Measurements from ENCODE around the gene NPAS2.

DNA sequence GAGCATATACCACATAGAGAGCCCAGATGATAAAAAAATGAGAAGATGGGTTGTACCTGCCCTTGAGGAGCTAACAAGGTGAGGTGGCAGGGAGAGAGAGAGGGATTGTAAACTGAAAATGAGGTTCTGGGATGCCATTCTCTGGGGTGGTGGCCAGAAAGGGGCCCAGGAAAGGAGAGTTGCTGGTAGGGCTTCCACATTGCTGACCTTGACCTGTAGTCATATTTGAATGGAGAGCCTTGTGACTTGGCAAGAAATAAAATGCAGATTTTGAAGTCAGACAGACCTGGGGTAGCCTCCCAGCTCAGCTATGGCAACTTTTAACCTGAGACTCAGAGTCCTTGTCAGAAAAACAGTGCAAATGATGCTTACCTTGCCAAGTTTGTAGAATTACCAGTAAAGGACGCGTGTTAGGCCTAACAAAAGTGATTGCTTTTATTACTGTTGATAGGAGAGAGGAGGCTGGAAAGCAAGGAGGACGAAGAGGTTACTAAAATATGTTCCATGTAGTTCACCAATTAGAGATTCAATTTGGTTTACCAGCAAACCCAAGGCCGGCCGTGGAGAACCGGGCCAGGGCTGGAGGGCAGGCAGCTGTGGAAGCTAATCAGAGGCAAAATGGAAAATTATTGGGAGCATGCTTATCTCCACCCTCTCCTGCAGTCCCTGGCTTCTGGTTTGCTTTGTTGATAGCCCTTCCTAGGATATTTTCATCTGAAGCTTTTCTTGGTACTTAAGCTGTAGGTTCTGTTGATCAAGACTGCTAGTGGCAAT lies 3.9 kb downstream of the NPAS2 start:
- no peak for TF ChIP-seq POLR2AphosphoS5 (IDR thresholded peaks at IDR 0.05; ENCODE audit: low read depth, low read length)
- TF ChIP-seq POLR2A (IDR thresholded peaks at IDR 0.05; ENCODE audit: borderline replicate concordance, extremely low read depth, insufficient read depth, insufficient read length): no peak
- TF ChIP-seq EZH2 (IDR thresholded peaks at IDR 0.05): no peak
- TF ChIP-seq SP1 (IDR thresholded peaks at IDR 0.05; ENCODE audit: low read depth): no peak
- no peak for TF ChIP-seq EZH2phosphoT487 (IDR thresholded peaks at IDR 0.05; ENCODE audit: borderline replicate concordance)
- TF ChIP-seq JUND (IDR thresholded peaks at IDR 0.05): no peak

All from HCT116 (cell line).